HepG2 (cell line): ENCODE data around the gene SCGB3A2. TPM values are rescaled to one million over a fixed set of nuclear protein-coding genes. Genes with fewer than 3 reads are reported as not detected.

ENCODE experiments used
- GLI4 ChIP-seq: sonication (generic); formaldehyde crosslinking; IDR thresholded peaks from 2 replicates; pipeline ENCODE4 v1.5.1; 2020; ENCODE audit warnings: missing genetic modification reagents, mild to moderate bottlenecking, moderate library complexity, borderline replicate concordance
- GTF2F1 ChIP-seq: fragments of 150-350 bp; IDR thresholded peaks from 2 replicates; pipeline ENCODE4 v1.6.1; 2014; ENCODE audit warnings: low read length
- HDAC6 ChIP-seq: fragments of 200-600 bp; sonication (generic); IDR thresholded peaks from 2 replicates; pipeline ENCODE4 v1.7.0; 2017; ENCODE audit warnings: mild to moderate bottlenecking, antibody characterized with exemption, low read length, low read depth
- HES4 ChIP-seq: sonication (generic); formaldehyde crosslinking; IDR thresholded peaks from 2 replicates; pipeline ENCODE4 v1.9.0; 2021; ENCODE audit warnings: mild to moderate bottlenecking, missing genetic modification reagents, borderline replicate concordance
- KDM3A ChIP-seq: IDR thresholded peaks from 2 replicates; pipeline ENCODE4 v1.6.1; 2018; ENCODE audit warnings: low read depth, missing compliant biosample characterization
- PLRG1 ChIP-seq: fragments of 450-650 bp; conservative IDR thresholded peaks from 2 replicates; pipeline ENCODE4 v1.6.1; 2016
- SP5 ChIP-seq: IDR thresholded peaks from 2 replicates; pipeline ENCODE4 v1.6.1; 2016; ENCODE audit warnings: low read depth, borderline replicate concordance
- TOE1 ChIP-seq: sonication (generic); formaldehyde crosslinking; IDR thresholded peaks from 2 replicates; pipeline ENCODE4 v1.4.0; 2020; ENCODE audit warnings: mild to moderate bottlenecking, missing genetic modification reagents
- TRIM24 ChIP-seq: sonication (generic); formaldehyde crosslinking; IDR thresholded peaks from 2 replicates; pipeline ENCODE4 v1.8.0; 2022; ENCODE audit warnings: mild to moderate bottlenecking, missing genetic modification reagents
- ZNF264 ChIP-seq: sonication (generic); formaldehyde crosslinking; IDR thresholded peaks from 2 replicates; pipeline ENCODE4 v1.4.0; 2020; ENCODE audit warnings: missing genetic modification reagents
- ZNF317 ChIP-seq: sonication (generic); formaldehyde crosslinking; IDR thresholded peaks from 2 replicates; pipeline ENCODE4 v1.5.0; 2020; ENCODE audit warnings: mild to moderate bottlenecking, missing genetic modification reagents
- ZNF367 ChIP-seq: sonication (generic); formaldehyde crosslinking; IDR thresholded peaks from 2 replicates; pipeline ENCODE4 v1.4.0; 2020; ENCODE audit warnings: missing genetic modification reagents, borderline replicate concordance
- ZNF614 ChIP-seq: IDR thresholded peaks from 2 replicates; pipeline ENCODE4 v1.6.1; 2018; ENCODE audit warnings: missing biosample characterization, missing genetic modification reagents, inconsistent platforms, borderline replicate concordance
- ZNF773 ChIP-seq: sonication (generic); formaldehyde crosslinking; IDR thresholded peaks from 2 replicates; pipeline ENCODE4 v1.4.0; 2020; ENCODE audit warnings: missing genetic modification reagents, borderline replicate concordance
- ZNF878 ChIP-seq: sonication (generic); formaldehyde crosslinking; IDR thresholded peaks from 2 replicates; pipeline ENCODE4 v1.8.1; 2023; ENCODE audit warnings: mild to moderate bottlenecking, missing genetic modification reagents, moderate library complexity
- polyA plus RNA-seq, 8 experiments: library from polyadenylated mRNA; depleted of rRNA in 3 of 8; stranded (reverse) in 7 of 8; unstranded in 1 of 8; fragments of >200 nt; fragmentation: Illumina TruSeq in 4 of 8; extraction: Trizol in 4 of 8; gene quantifications; 2 replicates each; pipeline versions ENCODE4 v1.2.1 to v1.2.3, GENCODE V29; 2011 to 2016; ENCODE audit warnings: low read depth in 4 of 8, missing spikeins in 1 of 8, mixed read lengths in 1 of 8; ENCODE audit not compliant: insufficient read depth in 1 of 8
- total RNA-seq, 5 experiments: library from RNA; depleted of rRNA; stranded (reverse); fragments of >200 nt; fragmentation: Illumina TruSeq; extraction: Trizol; gene quantifications; 2 replicates each; pipeline ENCODE4 v1.2.3, GENCODE V29; 2016; ENCODE audit warnings: low read depth in 1 of 5
- TF ChIP-seq, protein P1 (sequence below), 2 experiments: fragments of 450-650 bp in 1 of 2; sonication (generic) in 1 of 2; formaldehyde crosslinking in 1 of 2; IDR thresholded peaks; 2 replicates each; pipeline versions ENCODE4 v1.6.1 to v1.8.0; 2016 to 2022; ENCODE audit warnings: antibody characterized with exemption in 1 of 2, mild to moderate bottlenecking in 1 of 2, missing genetic modification reagents in 1 of 2
- TF ChIP-seq, protein P2 (sequence below): sonication (generic); formaldehyde crosslinking; IDR thresholded peaks from 2 replicates; pipeline ENCODE4 v1.9.0; 2022; ENCODE audit warnings: missing genetic modification reagents, mild to moderate bottlenecking, borderline replicate concordance
- TF ChIP-seq, protein P3 (sequence below): sonication (generic); formaldehyde crosslinking; IDR thresholded peaks from 2 replicates; pipeline ENCODE4 v1.9.0; 2022; ENCODE audit warnings: low read depth, missing genetic modification reagents

SCGB3A2 gene
- total and polyA plus RNA-seq, 2 of the 13 experiments (the other 11 are each of a cell fraction or from before 2014, with no cell fraction given): not detected

DNA sequence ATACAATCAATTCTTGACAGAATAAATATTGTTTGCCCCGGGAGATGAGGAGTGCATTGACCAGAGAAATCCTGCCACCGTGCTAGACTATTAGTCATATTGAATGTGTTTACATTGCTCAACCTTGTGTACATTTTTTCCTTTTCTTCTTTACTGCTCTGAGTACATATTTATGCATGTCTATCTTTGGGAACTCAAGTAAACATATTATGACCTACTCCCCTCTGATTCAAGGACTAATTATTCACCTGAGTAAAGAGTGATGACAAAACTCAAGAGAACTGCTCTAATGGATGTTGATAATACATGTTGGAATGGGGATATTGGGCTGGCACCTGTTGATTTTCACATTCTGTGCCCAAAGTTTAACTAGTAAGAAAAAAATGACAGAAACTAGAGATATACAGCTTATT is 43.1 kb upstream of the SCGB3A2 start (continued):
- TF ChIP-seq HDAC6 (no peak), KDM3A (peak; percentile 97), TOE1 (CRISPR knock-in tag) (0 out of 2 replicates have a peak, but pooled peaks have one; percentile 37), ZNF878 (peak; percentile 94), ZNF264 (CRISPR knock-in tag) (peak; percentile 78), GLI4 (CRISPR knock-in tag) (no peak), ZNF367 (CRISPR knock-in tag) (no peak), HES4 (CRISPR knock-in tag) (no peak), ZNF317 (peak; percentile 58; the same call in 1 of the 2 replicates), ZNF614 (CRISPR knock-in tag) (peak; percentile 92), ZNF773 (no peak), PLRG1 (no peak), TRIM24 (no peak), SP5 (CRISPR knock-in tag) (peak; percentile 80; the same call in 1 of the 2 replicates), GTF2F1 (no peak)
- TF ChIP-seq, protein P1, sequence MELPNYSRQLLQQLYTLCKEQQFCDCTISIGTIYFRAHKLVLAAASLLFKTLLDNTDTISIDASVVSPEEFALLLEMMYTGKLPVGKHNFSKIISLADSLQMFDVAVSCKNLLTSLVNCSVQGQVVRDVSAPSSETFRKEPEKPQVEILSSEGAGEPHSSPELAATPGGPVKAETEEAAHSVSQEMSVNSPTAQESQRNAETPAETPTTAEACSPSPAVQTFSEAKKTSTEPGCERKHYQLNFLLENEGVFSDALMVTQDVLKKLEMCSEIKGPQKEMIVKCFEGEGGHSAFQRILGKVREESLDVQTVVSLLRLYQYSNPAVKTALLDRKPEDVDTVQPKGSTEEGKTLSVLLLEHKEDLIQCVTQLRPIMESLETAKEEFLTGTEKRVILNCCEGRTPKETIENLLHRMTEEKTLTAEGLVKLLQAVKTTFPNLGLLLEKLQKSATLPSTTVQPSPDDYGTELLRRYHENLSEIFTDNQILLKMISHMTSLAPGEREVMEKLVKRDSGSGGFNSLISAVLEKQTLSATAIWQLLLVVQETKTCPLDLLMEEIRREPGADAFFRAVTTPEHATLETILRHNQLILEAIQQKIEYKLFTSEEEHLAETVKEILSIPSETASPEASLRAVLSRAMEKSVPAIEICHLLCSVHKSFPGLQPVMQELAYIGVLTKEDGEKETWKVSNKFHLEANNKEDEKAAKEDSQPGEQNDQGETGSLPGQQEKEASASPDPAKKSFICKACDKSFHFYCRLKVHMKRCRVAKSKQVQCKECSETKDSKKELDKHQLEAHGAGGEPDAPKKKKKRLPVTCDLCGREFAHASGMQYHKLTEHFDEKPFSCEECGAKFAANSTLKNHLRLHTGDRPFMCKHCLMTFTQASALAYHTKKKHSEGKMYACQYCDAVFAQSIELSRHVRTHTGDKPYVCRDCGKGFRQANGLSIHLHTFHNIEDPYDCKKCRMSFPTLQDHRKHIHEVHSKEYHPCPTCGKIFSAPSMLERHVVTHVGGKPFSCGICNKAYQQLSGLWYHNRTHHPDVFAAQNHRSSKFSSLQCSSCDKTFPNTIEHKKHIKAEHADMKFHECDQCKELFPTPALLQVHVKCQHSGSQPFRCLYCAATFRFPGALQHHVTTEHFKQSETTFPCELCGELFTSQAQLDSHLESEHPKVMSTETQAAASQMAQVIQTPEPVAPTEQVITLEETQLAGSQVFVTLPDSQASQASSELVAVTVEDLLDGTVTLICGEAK (IDR thresholded peaks at IDR 0.05): no peak
- TF ChIP-seq, protein P1 (CRISPR knock-in tag; IDR thresholded peaks at IDR 0.05): no peak; the same call in 1 of the 2 replicates
- TF ChIP-seq, protein P2, sequence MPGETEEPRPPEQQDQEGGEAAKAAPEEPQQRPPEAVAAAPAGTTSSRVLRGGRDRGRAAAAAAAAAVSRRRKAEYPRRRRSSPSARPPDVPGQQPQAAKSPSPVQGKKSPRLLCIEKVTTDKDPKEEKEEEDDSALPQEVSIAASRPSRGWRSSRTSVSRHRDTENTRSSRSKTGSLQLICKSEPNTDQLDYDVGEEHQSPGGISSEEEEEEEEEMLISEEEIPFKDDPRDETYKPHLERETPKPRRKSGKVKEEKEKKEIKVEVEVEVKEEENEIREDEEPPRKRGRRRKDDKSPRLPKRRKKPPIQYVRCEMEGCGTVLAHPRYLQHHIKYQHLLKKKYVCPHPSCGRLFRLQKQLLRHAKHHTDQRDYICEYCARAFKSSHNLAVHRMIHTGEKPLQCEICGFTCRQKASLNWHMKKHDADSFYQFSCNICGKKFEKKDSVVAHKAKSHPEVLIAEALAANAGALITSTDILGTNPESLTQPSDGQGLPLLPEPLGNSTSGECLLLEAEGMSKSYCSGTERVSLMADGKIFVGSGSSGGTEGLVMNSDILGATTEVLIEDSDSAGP (CRISPR knock-in tag): no peak; the same call in 1 of the 2 replicates
- TF ChIP-seq, protein P3, sequence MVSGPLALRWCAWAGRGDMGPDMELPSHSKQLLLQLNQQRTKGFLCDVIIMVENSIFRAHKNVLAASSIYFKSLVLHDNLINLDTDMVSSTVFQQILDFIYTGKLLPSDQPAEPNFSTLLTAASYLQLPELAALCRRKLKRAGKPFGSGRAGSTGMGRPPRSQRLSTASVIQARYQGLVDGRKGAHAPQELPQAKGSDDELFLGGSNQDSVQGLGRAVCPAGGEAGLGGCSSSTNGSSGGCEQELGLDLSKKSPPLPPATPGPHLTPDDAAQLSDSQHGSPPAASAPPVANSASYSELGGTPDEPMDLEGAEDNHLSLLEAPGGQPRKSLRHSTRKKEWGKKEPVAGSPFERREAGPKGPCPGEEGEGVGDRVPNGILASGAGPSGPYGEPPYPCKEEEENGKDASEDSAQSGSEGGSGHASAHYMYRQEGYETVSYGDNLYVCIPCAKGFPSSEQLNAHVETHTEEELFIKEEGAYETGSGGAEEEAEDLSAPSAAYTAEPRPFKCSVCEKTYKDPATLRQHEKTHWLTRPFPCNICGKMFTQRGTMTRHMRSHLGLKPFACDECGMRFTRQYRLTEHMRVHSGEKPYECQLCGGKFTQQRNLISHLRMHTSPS (CRISPR knock-in tag): peak; percentile 49; the same call in 1 of the 2 replicates
